ENCODE measurements around the gene CEP95.

- TF ChIP-seq, protein P1, sequence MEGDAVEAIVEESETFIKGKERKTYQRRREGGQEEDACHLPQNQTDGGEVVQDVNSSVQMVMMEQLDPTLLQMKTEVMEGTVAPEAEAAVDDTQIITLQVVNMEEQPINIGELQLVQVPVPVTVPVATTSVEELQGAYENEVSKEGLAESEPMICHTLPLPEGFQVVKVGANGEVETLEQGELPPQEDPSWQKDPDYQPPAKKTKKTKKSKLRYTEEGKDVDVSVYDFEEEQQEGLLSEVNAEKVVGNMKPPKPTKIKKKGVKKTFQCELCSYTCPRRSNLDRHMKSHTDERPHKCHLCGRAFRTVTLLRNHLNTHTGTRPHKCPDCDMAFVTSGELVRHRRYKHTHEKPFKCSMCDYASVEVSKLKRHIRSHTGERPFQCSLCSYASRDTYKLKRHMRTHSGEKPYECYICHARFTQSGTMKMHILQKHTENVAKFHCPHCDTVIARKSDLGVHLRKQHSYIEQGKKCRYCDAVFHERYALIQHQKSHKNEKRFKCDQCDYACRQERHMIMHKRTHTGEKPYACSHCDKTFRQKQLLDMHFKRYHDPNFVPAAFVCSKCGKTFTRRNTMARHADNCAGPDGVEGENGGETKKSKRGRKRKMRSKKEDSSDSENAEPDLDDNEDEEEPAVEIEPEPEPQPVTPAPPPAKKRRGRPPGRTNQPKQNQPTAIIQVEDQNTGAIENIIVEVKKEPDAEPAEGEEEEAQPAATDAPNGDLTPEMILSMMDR (IDR thresholded peaks at IDR 0.05) = no peak
- no peak for TF ChIP-seq POLR2AphosphoS5 (IDR thresholded peaks at IDR 0.05)
These were observed 45.0 kb upstream of the CEP95 start for GRCh38 chr17:64461788-64462187.

Data from stomach (tissue), 4 donors.